Stimulated activated CD4-positive, alpha-beta T cell treated with anti-CD3 and anti-CD28 coated beads, Interleukin-12 subunit alpha, Interleukin-12 subunit beta, amount 100 ng/mL, for 4 hours (primary cell): ENCODE results near the gene ERVFRD-1.

Experiments used
- DNase-seq: peaks from one replicate; pipeline ENCODE4 v3.0.0-alpha.2; 2020

ERVFRD-1 gene

GRCh38 chr6:11085758-11086435, 25.6 kb downstream of the ERVFRD-1 start:
- DNase-seq = no peak

- no peak for DNase-seq
These were observed 27.6 kb downstream of the ERVFRD-1 start for GRCh38 chr6:11083956-11084355.

GRCh38 chr6:11083491-11083890, 28.0 kb downstream of the ERVFRD-1 start:
- no peak for DNase-seq

GRCh38 chr6:11080296-11080695, 31.2 kb downstream of the ERVFRD-1 start:
- DNase-seq = no peak

GRCh38 chr6:11078266-11078665, 33.3 kb downstream of the ERVFRD-1 start:
- no peak for DNase-seq

- DNase-seq = no peak
These were observed 35.0 kb downstream of the ERVFRD-1 start for GRCh38 chr6:11076540-11076939.

- no peak for DNase-seq
These were observed 39.4 kb downstream of the ERVFRD-1 start for GRCh38 chr6:11072101-11072500.

GRCh38 chr6:11069760-11070159, 41.8 kb downstream of the ERVFRD-1 start:
- DNase-seq = no peak

GRCh38 chr6:11067348-11067747, 44.2 kb downstream of the ERVFRD-1 start:
- DNase-seq = no peak

- no peak for DNase-seq
These were observed 44.8 kb downstream of the ERVFRD-1 start for GRCh38 chr6:11066505-11067347.

- no peak for DNase-seq
These were observed 45.9 kb downstream of the ERVFRD-1 start for GRCh38 chr6:11065436-11066202.

- no peak for DNase-seq
These were observed 46.7 kb downstream of the ERVFRD-1 start for GRCh38 chr6:11064836-11065235.

- no peak for DNase-seq
These were observed 48.8 kb downstream of the ERVFRD-1 start for GRCh38 chr6:11062715-11063114.

- no peak for DNase-seq
These were observed 49.4 kb downstream of the ERVFRD-1 start for GRCh38 chr6:11062083-11062482.

GRCh38 chr6:11058406-11058805, 53.1 kb downstream of the ERVFRD-1 start:
- DNase-seq = no peak

GRCh38 chr6:11056871-11057270, 54.7 kb downstream of the ERVFRD-1 start:
- DNase-seq = no peak

- no peak for DNase-seq
These were observed 56.3 kb downstream of the ERVFRD-1 start for GRCh38 chr6:11055127-11055627.

- no peak for DNase-seq
These were observed 56.8 kb downstream of the ERVFRD-1 start for GRCh38 chr6:11054722-11055121.

- no peak for DNase-seq
These were observed 58.2 kb downstream of the ERVFRD-1 start for GRCh38 chr6:11053307-11053706.
